COLO829 (cell line): ENCODE measurements around the gene ATP5F1C.

Source experiments
- DNase-seq: peaks from one replicate; pipeline ENCODE4 v3.0.0; 2012; ENCODE audit warnings: low spot score

Gene ATP5F1C

GRCh38 chr10:7853226-7853842, 65.4 kb downstream of the ATP5F1C start:
- no peak for DNase-seq

DNA sequence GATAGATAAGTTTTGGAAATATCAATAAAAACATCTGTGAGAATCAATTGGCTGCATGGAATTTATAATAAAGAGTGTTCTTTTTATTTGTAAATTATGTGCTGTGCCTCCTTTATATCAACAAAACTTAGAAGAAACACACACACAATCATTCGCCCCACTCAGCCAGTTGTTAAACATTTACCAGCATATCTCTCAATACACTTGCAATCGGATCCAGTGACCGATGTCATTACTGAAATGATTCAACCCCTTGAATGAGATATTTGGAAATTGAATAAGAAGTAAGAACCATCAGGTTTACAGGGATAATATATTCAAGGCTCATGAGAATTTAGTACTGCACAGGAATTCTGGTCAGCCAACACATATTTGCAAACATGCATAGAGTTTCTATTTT, 65.9 kb downstream of the ATP5F1C start:
- no peak for DNase-seq

GRCh38 chr10:7855205-7855604, 67.2 kb downstream of the ATP5F1C start:
- DNase-seq = no peak

DNA sequence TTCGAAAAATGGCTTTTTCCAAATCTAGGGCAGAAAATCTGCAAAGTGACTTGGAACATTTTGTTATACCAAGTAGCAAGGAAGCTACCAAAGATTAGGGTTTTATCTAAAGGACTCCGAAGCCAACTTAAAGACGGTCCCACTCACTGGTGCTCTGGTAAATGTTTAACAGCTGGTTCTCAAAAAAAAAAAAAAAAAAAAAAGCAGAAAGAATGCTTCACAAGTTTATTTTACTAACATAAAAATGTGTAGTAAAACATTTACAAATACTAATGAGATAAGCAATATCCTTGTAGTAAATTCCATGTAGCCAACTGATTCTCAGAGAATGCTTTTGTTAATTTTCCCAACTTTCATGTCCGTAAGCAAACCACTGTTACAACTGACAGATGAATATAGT, 68.7 kb downstream of the ATP5F1C start:
- no peak for DNase-seq

GRCh38 chr10:7857262-7857661, 69.3 kb downstream of the ATP5F1C start:
- peak; percentile 35 for DNase-seq
